AG04449 (cell line): ENCODE measurements around the gene TYRP1.

Experiments
- CTCF ChIA-PET: fragments of 350-600 bp; formaldehyde crosslinking; extraction: SDS; loops from one replicate; lab custom pipeline; 2021; ENCODE audit warnings: antibody characterized with exemption; lab: Yijun Ruan, JAX
- POLR2A ChIA-PET: fragments of 400-600, 350-600 bp; formaldehyde crosslinking; extraction: SDS; loops from one replicate; lab custom pipeline; 2020; ENCODE audit warnings: antibody characterized with exemption, inconsistent platforms; lab: Yijun Ruan, JAX
- DNase-seq: peaks from one replicate; pipeline ENCODE4 v3.0.0-alpha.2; 2010; ENCODE audit warnings: low read depth, low spot score
- H3K4me3 ChIP-seq: 2 replicates; pipeline ENCODE4 v1.5.1; 2011; ENCODE audit warnings: low read depth, mild to moderate bottlenecking, control low read depth, low read length
- TF ChIP-seq, protein P1 (sequence below): IDR thresholded peaks from one replicate; pipeline ENCODE4 v1.5.1; 2011; ENCODE audit warnings: mild to moderate bottlenecking, moderate library complexity, low read length, control low read depth, inconsistent platforms; ENCODE audit not compliant: insufficient read depth; ENCODE audit errors: missing control alignments

Gene TYRP1

GRCh38 chr9:12657233-12657632 is 36.0 kb upstream of the TYRP1 start:
- POLR2A ChIA-PET = no interaction called here
- TF ChIP-seq, protein P1, sequence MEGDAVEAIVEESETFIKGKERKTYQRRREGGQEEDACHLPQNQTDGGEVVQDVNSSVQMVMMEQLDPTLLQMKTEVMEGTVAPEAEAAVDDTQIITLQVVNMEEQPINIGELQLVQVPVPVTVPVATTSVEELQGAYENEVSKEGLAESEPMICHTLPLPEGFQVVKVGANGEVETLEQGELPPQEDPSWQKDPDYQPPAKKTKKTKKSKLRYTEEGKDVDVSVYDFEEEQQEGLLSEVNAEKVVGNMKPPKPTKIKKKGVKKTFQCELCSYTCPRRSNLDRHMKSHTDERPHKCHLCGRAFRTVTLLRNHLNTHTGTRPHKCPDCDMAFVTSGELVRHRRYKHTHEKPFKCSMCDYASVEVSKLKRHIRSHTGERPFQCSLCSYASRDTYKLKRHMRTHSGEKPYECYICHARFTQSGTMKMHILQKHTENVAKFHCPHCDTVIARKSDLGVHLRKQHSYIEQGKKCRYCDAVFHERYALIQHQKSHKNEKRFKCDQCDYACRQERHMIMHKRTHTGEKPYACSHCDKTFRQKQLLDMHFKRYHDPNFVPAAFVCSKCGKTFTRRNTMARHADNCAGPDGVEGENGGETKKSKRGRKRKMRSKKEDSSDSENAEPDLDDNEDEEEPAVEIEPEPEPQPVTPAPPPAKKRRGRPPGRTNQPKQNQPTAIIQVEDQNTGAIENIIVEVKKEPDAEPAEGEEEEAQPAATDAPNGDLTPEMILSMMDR = no peak
- no peak overlapping the region for H3K4me3 ChIP-seq
- no peak for DNase-seq
- CTCF ChIA-PET = no interaction called here

- ChIA-PET CTCF (no interaction called here), POLR2A (no interaction called here)
- H3K4me3 ChIP-seq = no peak overlapping the region
- TF ChIP-seq, protein P1 = no peak
- no peak for DNase-seq
Measured at GRCh38 chr9:12657998-12658397, 35.2 kb upstream of the TYRP1 start.

GRCh38 chr9:12658531-12659209 is 34.5 kb upstream of the TYRP1 start:
- POLR2A ChIA-PET = no interaction called here

DNA sequence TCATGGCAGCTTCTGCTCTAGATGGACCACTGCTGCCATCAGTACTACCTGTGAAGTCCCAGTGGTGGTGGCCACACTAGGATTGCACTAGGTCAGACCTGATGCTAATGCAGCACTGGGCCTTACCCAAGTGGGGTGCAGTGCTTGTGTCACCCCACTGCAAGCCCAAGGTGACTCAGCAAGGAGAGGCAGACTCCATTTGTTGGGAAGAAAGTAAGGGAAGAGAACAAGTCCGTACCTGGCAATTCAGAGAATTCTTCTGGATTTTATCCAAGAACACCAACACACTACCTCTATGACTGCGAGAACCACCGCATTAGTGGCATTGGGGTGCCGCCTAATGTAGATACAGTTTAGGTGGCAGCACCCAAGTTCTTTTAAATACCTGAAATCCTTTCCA is 34.0 kb upstream of the TYRP1 start:
- DNase-seq = no peak
- CTCF ChIA-PET = no interaction called here

More at GRCh38 chr9:12658531-12659209, 34.5 kb upstream of the TYRP1 start:
- TF ChIP-seq, protein P1 = no peak
- no peak for DNase-seq
- H3K4me3 ChIP-seq = no peak overlapping the region
- CTCF ChIA-PET = no interaction called here

DNA sequence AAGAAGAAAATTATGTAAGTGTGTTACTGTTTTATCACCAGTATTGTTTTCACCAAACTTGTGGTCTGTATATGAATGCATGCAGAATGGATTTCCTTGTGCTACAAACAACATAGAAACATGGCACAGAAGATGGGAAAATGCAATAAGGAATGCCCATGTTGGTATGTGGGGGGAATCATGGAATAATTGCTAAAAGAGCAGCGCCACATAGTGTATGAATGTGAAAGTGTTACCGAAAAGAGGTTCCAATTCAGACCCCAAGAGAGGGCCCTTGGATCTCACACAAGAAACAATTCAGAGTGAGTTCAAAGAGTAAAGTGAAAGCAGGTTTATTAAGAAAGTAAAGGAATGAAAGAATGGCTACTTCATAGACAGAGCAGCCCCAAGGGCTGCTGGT is 26.4 kb upstream of the TYRP1 start:
- TF ChIP-seq, protein P1 = no peak
- no peak for DNase-seq
- POLR2A ChIA-PET = no interaction called here
- CTCF ChIA-PET = no interaction called here
- H3K4me3 ChIP-seq = no peak overlapping the region

More for the DNA sequence above, 34.0 kb upstream of the TYRP1 start:
- TF ChIP-seq, protein P1 = no peak
- POLR2A ChIA-PET = no interaction called here
- H3K4me3 ChIP-seq = no peak overlapping the region

DNA sequence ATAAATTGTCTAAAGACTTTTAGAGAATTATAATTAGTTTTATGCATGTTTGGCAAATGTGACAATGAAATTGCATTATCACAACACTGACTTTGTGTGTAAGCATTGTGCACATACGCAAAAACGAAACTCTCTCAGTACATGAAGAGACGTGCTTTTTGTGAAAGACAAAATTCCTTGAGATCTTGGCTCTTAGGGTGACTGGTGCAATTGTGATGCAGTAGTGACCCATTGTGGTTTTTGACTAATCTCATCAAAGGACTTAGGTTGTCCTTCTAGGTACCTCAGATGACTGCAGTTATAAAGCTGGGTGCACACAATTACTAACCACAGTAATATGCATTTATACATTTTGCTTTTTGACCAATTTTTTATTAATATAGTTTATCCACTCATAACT is 25.3 kb upstream of the TYRP1 start:
- TF ChIP-seq, protein P1 = no peak
- no peak for DNase-seq
- CTCF ChIA-PET = no interaction called here
- H3K4me3 ChIP-seq = no peak overlapping the region
- POLR2A ChIA-PET = no interaction called here
